ENCODE measurements around the gene ALDH1L1. TPM values are rescaled to one million over a fixed set of nuclear protein-coding genes. Genes with fewer than 3 reads are reported as not detected.

The ALDH1L1 gene
- polyA plus RNA-seq, 3 donors = not detected

DNA sequence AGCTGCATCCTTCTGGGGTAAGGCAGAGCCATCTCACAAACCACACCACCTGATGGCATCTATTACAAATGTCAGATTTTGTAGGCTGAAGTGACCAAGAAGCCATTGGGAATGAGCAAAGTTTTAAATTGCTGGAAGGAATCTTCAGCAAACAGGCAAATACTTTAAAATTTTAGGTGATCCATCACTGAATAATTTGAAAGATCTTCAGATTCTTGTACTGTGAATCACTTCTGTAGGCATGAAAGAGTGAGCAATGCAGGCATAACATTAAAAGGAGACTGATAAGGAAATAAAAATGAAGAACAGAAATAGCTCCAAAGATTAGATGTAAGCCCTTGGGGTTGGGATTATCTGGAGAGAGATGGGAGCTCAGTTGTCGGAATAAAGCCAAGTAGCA is 36.0 kb upstream of the ALDH1L1 start:
- H3K36me3 Mint-ChIP-seq = no peaks in the 10 kb centered on the region
- no peak overlapping the region for H3K27ac ChIP-seq (ENCODE audit: low read depth in 1 of 2, low read length in 2 of 2)
- H3K27ac Mint-ChIP-seq = no peak overlapping the region
- no peaks in the 10 kb centered on the region for H4K20me1 ChIP-seq (ENCODE audit: insufficient read depth, low read length)
- H3K4me2 ChIP-seq (replicated peaks; ENCODE audit: extremely low read depth, low read length, poor library complexity, severe bottlenecking) = no peak overlapping the region
- intact Hi-C loops (cut with micrococcal nuclease) = no loop called here
- peaks cover 0 to 6% of the 10 kb centered on the region in 2 donors for H3K4me1 ChIP-seq (ENCODE audit: control insufficient read depth in 1 of 2, insufficient read depth in 2 of 2, low read length in 2 of 2)
- peaks cover 6% of the 10 kb centered on the region for H3K4me1 Mint-ChIP-seq
- H2AFZ ChIP-seq (ENCODE audit: insufficient read depth, low read depth, low read length, poor library complexity, severe bottlenecking) = no peak overlapping the region
- H3K9me3 Mint-ChIP-seq = peaks cover 0 to 15% (median 8%) of the 10 kb centered on the region in 7 donors
- peaks cover 54 to 69% (median 65%) of the 10 kb centered on the region in 3 donors for H3K27me3 Mint-ChIP-seq (ENCODE audit: low read depth in 3 of 3)
- no peak overlapping the region for H3K4me3 Mint-ChIP-seq
- peaks cover 33 to 65% of the 10 kb centered on the region in 2 donors for H3K27me3 ChIP-seq (ENCODE audit: control insufficient read depth in 2 of 2, insufficient read depth in 2 of 2, low read length in 2 of 2)
- H3K9ac ChIP-seq (ENCODE audit: insufficient read depth, low read length, poor library complexity, severe bottlenecking) = no peak overlapping the region
- DNase-seq = no peak
- no peaks in the 10 kb centered on the region for H3K36me3 ChIP-seq (replicated peaks in 1 of 2; ENCODE audit: control insufficient read depth in 1 of 2, insufficient read depth in 2 of 2, low read length in 2 of 2)
- no CpG with 5 or more reads among the region's 1 CpG for WGBS (ENCODE audit: insufficient coverage)
- H3K4me3 ChIP-seq (replicated peaks in 1 of 3; ENCODE audit: low read depth in 2 of 3, low read length in 3 of 3) = no peak overlapping the region
- peaks cover 0 to 4% of the 10 kb centered on the region in 2 donors for H3K9me3 ChIP-seq (replicated peaks in 1 of 2; ENCODE audit: control insufficient read depth in 1 of 2, insufficient read depth in 1 of 2, low read length in 2 of 2)
- H3K79me2 ChIP-seq (ENCODE audit: insufficient read depth, low read length) = no peaks in the 10 kb centered on the region
- TF ChIP-seq, protein P1, sequence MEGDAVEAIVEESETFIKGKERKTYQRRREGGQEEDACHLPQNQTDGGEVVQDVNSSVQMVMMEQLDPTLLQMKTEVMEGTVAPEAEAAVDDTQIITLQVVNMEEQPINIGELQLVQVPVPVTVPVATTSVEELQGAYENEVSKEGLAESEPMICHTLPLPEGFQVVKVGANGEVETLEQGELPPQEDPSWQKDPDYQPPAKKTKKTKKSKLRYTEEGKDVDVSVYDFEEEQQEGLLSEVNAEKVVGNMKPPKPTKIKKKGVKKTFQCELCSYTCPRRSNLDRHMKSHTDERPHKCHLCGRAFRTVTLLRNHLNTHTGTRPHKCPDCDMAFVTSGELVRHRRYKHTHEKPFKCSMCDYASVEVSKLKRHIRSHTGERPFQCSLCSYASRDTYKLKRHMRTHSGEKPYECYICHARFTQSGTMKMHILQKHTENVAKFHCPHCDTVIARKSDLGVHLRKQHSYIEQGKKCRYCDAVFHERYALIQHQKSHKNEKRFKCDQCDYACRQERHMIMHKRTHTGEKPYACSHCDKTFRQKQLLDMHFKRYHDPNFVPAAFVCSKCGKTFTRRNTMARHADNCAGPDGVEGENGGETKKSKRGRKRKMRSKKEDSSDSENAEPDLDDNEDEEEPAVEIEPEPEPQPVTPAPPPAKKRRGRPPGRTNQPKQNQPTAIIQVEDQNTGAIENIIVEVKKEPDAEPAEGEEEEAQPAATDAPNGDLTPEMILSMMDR (IDR thresholded peaks at IDR 0.05) = no peak

DNA sequence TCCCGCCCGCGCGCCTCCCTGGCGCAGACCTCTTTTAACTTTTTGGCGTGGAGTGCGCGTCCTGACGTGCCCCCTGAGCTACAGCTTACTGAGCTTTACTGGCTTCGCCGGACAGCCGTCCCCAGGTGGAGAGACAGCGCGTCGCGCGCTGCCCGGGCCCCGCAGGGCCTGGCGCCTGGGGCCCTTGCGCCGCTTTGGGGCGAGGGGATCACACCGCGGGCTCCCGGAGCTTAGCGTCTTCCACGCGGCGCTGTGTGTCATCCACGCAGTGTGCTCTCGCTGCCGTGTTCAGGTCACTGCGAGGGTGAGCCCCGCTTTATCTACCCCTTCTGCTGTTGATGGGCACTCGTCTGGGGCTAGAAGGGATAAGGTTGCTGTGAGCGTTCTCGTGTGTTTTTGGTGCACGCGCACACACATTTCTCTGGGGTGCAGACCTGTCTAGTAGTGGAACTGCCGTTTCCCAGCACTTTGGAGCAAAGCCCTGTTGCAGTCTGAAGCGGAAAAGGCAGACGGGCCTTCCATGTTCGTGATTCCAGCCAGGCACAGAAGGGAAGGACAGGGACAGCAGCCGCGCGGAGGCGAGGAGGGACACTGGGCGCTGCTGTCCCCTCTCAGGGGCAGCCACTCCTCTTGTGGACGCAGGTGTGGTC is 33.1 kb upstream of the ALDH1L1 start:
- H4K20me1 ChIP-seq (ENCODE audit: insufficient read depth, low read length) = no peaks in the 10 kb centered on the region

More for the DNA sequence above, 33.1 kb upstream of the ALDH1L1 start:
- Mint-ChIP-seq H3K9me3 (peaks cover 3 to 15% (median 6%) of the 10 kb centered on the region in 7 donors), H3K4me3 (peak overlapping the region in 1 of 2 donors; percentile 81), H3K27ac (no peak overlapping the region), H3K4me1 (peaks cover 10% of the 10 kb centered on the region), H3K27me3 (ENCODE audit: low read depth in 3 of 3) (peaks cover 55 to 69% (median 66%) of the 10 kb centered on the region in 3 donors), H3K36me3 (no peaks in the 10 kb centered on the region)
- no peak overlapping the region for H3K27ac ChIP-seq (ENCODE audit: low read depth in 1 of 2, low read length in 2 of 2)
- peaks cover 3 to 6% of the 10 kb centered on the region in 2 donors for H3K4me1 ChIP-seq (ENCODE audit: control insufficient read depth in 1 of 2, insufficient read depth in 2 of 2, low read length in 2 of 2)
- peak overlapping the region; percentile 20 for H3K4me2 ChIP-seq (replicated peaks; ENCODE audit: extremely low read depth, low read length, poor library complexity, severe bottlenecking)
- intact Hi-C loops (cut with micrococcal nuclease) = no loop called here
- no peak overlapping the region for H3K4me3 ChIP-seq (replicated peaks in 1 of 3; ENCODE audit: low read depth in 2 of 3, low read length in 3 of 3)
- 11% methylated on average over 50 of the region's 50 CpGs for WGBS (ENCODE audit: insufficient coverage)
- H3K79me2 ChIP-seq (ENCODE audit: insufficient read depth, low read length) = no peaks in the 10 kb centered on the region
- H3K9ac ChIP-seq (ENCODE audit: insufficient read depth, low read length, poor library complexity, severe bottlenecking) = no peak overlapping the region
- no peaks in the 10 kb centered on the region for H3K36me3 ChIP-seq (replicated peaks in 1 of 2; ENCODE audit: control insufficient read depth in 1 of 2, insufficient read depth in 2 of 2, low read length in 2 of 2)
- H3K27me3 ChIP-seq (ENCODE audit: control insufficient read depth in 2 of 2, insufficient read depth in 2 of 2, low read length in 2 of 2) = peaks cover 33 to 69% of the 10 kb centered on the region in 2 donors
- TF ChIP-seq, protein P1 (IDR thresholded peaks at IDR 0.05) = no peak
- H2AFZ ChIP-seq (ENCODE audit: insufficient read depth, low read depth, low read length, poor library complexity, severe bottlenecking) = no peak overlapping the region
- peaks cover 4 to 6% of the 10 kb centered on the region in 2 donors for H3K9me3 ChIP-seq (replicated peaks in 1 of 2; ENCODE audit: control insufficient read depth in 1 of 2, insufficient read depth in 1 of 2, low read length in 2 of 2)
- DNase-seq = no peak
